ENCODE data around the gene AMDHD2. TPM values are rescaled to one million over a fixed set of nuclear protein-coding genes. Genes with fewer than 3 reads are reported as not detected.

Gene AMDHD2
- total and polyA plus RNA-seq, 2 of the 8 experiments (the other 6 are each of a cell fraction or from before 2014, with no cell fraction given): 43.0 to 54.6 TPM

DNA sequence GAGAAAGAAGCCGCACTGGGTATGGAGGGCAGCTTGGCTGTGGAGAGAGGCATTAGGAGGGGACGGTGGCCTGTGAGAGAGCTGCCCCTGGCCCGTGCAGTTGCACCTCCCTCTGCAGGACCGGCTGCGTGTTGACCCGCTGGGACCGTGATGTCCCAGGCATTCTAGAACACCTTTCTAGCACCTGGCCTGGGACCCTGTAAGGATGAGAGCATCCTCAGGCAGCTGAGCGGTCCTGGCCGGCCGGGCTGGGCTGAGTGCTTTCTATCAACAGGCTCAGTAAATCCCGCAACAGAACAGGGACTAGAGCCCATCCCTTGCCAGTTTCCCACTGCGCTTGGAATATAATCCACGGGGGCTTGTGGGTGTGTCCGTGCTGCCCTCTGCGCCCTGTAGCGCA, 30.6 kb upstream of the AMDHD2 start:
- Histone ChIP-seq H2BK5ac (ENCODE audit: low read depth, low read length) (no peak overlapping the region; the same call in 1 of the 2 replicates), H3K79me1 (ENCODE audit: low read depth, low read length) (peaks cover 3% of the 10 kb centered on the region; the same call in 1 of the 2 replicates), H2BK15ac (ENCODE audit: low read length) (no peak overlapping the region), H2BK12ac (ENCODE audit: low read depth, low read length) (no peak overlapping the region), H3K36me3 (ENCODE audit: control insufficient read depth in 2 of 4, insufficient read depth in 4 of 4, low read length in 3 of 4) (no peaks in the 10 kb centered on the region), H4K5ac (ENCODE audit: insufficient read length, low read depth, low read length) (no peak overlapping the region), H3K9ac (replicated peaks in 1 of 4; ENCODE audit: extremely low read depth in 1 of 4, low read depth in 3 of 4, low read length in 3 of 4) (no peak overlapping the region), H4K8ac (ENCODE audit: extremely low read depth, insufficient read depth, low read length) (no peak overlapping the region), H3K27ac (ENCODE audit: low read depth, low read length) (no peak overlapping the region), H3K23me2 (ENCODE audit: low read depth, low read length) (no peaks in the 10 kb centered on the region), H2AFZ (ENCODE audit: low read length) (no peak overlapping the region), H2BK120ac (replicated peaks; ENCODE audit: low read depth, low read length) (no peak overlapping the region), H3K14ac (ENCODE audit: insufficient read length) (no peak overlapping the region), H4K20me1 (replicated peaks in 1 of 2; ENCODE audit: control insufficient read depth in 1 of 2, insufficient read depth in 2 of 2, low read length in 2 of 2) (peaks cover 0 to 17% of the 10 kb centered on the region in 2 experiments), H3K4me2 (ENCODE audit: insufficient read depth in 1 of 2, low read depth in 2 of 2, low read length in 2 of 2) (no peak overlapping the region), H3K23ac (ENCODE audit: insufficient read length) (no peak overlapping the region), H2BK20ac (ENCODE audit: low read length) (no peak overlapping the region), H3K79me2 (ENCODE audit: control insufficient read depth in 1 of 2, insufficient read depth in 2 of 2, low read length in 2 of 2) (0 out of 4 replicates have a peak, but pooled peaks cover 0 to 2% of the 10 kb centered on the region in 2 experiments), H3K18ac (ENCODE audit: extremely low read depth, low read length) (no peak overlapping the region), H3K9me3 (ENCODE audit: insufficient read depth in 2 of 2, low read depth in 1 of 2, low read length in 1 of 2) (no peaks in the 10 kb centered on the region), H2AK5ac (ENCODE audit: low read depth, low read length) (no peak overlapping the region), H3K27me3 (replicated peaks in 1 of 4; ENCODE audit: control insufficient read depth in 3 of 4, extremely low read depth in 1 of 4, insufficient read depth in 3 of 4, low read length in 3 of 4) (no peaks in the 10 kb centered on the region), H3K56ac (replicated peaks; ENCODE audit: insufficient read length, low read depth, low read length) (no peak overlapping the region), H3K4ac (replicated peaks; ENCODE audit: insufficient read length, low read depth, low read length) (no peak overlapping the region), H3K4me1 (replicated peaks in 1 of 4; ENCODE audit: control insufficient read depth in 3 of 4, insufficient read depth in 4 of 4, low read length in 3 of 4) (peaks cover 0 to 3% (median 0%) of the 10 kb centered on the region in 4 experiments; a peak in 1 of 7 replicates), H3K4me3 (ENCODE audit: extremely low read depth in 1 of 4, insufficient read depth in 2 of 4, low read depth in 3 of 4, low read length in 4 of 4) (no peak overlapping the region), H4K91ac (replicated peaks; ENCODE audit: insufficient read length, low read length) (no peak overlapping the region)
- DNase-seq (ENCODE audit: low read depth in 1 of 2, low spot score in 2 of 2) (no peak), FAIRE-seq (no peak)
- ChIA-PET POLR2A (ENCODE audit: partially characterized antibody) (interaction anchor here (1.0 to 1.6 kb wide), 5 partner anchors 12 to 114 kb away, joined by 3 read pairs; partner anchors contain the start of gene TEDC2), CTCF (ENCODE audit: partially characterized antibody) (interaction anchor here (1.0 to 1.5 kb wide), 4 partner anchors 9 to 26 kb away, joined by 3 to 9 read pairs (median 4); no protein-coding TSS in a partner anchor)
- 89% methylated on average over 16 of the region's 16 CpGs; no CpG with 5 or more reads in 1 of the 2 experiments for WGBS, 2 experiments (ENCODE audit: extremely low coverage in 1 of 2, insufficient coverage in 1 of 2, insufficient read length in 1 of 2, insufficient replicate concordance in 2 of 2, low coverage in 1 of 2, low lambda C conversion rate in 2 of 2, missing lambda C conversion rate in 1 of 2)
- TF ChIP-seq CHD2 (IDR thresholded peaks at IDR 0.05; ENCODE audit: low read length) (no peak), CTBP2 (IDR thresholded peaks at IDR 0.05; ENCODE audit: borderline replicate concordance, insufficient read depth, insufficient read length, low read length) (no peak), POU5F1 (IDR thresholded peaks at IDR 0.05; ENCODE audit: low read depth, low read length) (no peak), SIX5 (IDR thresholded peaks at IDR 0.05; ENCODE audit: low read depth, low read length) (no peak), TBP (IDR thresholded peaks at IDR 0.05; ENCODE audit: low read depth, low read length) (no peak), JUN (IDR thresholded peaks at IDR 0.05; ENCODE audit: low read depth, low read length) (no peak), POLR2A (IDR thresholded peaks at IDR 0.05; ENCODE audit: control extremely low read depth in 1 of 2, low read depth in 2 of 2, low read length in 2 of 2) (no peak), BACH1 (IDR thresholded peaks at IDR 0.05; ENCODE audit: low read length) (no peak), BCL11A (IDR thresholded peaks at IDR 0.05; ENCODE audit: low read depth in 2 of 2, low read length in 2 of 2) (no peak), RBBP5 (IDR thresholded peaks at IDR 0.05; ENCODE audit: borderline replicate concordance, low read depth, low read length) (no peak), CEBPB (IDR thresholded peaks at IDR 0.05; ENCODE audit: low read depth, low read length) (no peak), NANOG (IDR thresholded peaks at IDR 0.05; ENCODE audit: insufficient read depth, low read depth, low read length, poor library complexity, severe bottlenecking) (no peak)
- TF ChIP-seq, protein P1, sequence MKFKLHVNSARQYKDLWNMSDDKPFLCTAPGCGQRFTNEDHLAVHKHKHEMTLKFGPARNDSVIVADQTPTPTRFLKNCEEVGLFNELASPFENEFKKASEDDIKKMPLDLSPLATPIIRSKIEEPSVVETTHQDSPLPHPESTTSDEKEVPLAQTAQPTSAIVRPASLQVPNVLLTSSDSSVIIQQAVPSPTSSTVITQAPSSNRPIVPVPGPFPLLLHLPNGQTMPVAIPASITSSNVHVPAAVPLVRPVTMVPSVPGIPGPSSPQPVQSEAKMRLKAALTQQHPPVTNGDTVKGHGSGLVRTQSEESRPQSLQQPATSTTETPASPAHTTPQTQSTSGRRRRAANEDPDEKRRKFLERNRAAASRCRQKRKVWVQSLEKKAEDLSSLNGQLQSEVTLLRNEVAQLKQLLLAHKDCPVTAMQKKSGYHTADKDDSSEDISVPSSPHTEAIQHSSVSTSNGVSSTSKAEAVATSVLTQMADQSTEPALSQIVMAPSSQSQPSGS (IDR thresholded peaks at IDR 0.05; ENCODE audit: low read length): no peak

All from H1 (cell line).